Left hindlimb (tissue), 1 donor: ENCODE results near the gene CES3.

Source experiments
- DNase-seq: peaks from one replicate; pipeline ENCODE4 v3.0.0-alpha.2; 2018

CES3 gene

DNA sequence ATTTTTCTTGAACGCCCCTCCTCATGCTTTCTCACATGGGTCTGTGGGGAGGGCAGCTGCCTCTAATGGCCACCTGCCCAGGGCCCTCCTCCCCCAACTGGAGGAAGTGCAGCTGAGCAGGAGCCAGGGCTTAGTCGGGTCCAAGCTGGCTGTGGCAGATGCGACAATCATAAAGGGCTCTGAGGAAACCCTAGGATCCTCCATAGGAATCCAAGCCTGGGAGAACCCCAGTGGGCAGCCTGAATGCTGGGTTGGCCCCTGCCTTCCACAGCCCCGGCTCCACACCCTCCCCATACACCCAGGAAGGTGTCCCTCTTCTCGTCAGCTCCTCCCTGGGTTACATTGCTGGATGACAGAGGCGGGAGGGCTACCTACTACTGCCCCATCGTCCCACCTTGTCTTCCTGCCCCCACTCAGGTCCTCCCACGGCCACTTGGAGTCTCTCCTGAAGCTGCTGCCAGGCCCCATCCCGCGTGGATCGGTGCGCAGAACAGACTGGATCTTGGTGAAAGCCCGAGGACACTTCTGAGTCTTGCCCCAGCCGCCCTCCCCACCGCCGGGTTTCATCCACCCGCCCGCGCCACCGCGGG is 52.3 kb downstream of the CES3 start:
- peak; percentile 74 for DNase-seq

DNA sequence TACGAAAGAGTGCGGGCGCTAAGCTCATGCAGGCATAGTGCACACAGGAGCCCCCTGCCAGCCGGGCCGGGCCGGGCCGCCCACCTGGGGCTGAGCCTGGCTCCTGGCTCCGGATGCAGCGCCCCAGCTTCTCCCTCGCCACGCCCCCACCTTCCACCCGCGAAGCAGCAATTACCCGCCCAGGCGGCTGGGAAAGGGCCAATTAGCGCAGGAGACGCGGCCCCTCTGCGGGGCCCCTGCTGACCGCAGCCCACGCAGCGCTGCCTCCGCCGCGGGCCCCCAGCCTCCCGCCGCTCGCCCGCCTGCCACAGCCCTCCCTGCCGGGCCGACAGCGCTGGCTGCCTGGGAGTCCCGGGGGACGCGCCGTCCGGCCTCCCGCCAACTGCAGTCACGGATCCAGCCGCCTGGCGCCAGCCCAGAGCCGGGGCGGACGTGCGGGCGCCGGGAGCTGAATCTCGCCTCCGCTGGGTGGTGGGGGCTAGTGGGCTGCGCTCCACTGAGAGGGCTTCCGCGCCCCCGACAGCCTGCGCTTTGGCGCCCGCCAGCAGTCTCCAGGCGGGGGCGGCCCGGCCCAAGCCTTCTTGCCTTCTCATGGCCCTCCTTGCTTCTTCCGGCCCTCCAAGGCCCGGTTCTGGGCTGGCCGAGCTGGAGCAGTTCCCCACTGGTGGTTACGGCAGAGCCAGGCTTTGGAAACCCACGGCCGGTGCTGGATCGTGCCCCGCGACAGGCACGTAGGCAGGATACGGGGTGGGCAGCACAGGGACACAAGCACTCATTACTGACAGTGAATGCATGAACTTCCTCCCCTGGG is 53.0 kb downstream of the CES3 start:
- DNase-seq: peak; percentile 92

DNA sequence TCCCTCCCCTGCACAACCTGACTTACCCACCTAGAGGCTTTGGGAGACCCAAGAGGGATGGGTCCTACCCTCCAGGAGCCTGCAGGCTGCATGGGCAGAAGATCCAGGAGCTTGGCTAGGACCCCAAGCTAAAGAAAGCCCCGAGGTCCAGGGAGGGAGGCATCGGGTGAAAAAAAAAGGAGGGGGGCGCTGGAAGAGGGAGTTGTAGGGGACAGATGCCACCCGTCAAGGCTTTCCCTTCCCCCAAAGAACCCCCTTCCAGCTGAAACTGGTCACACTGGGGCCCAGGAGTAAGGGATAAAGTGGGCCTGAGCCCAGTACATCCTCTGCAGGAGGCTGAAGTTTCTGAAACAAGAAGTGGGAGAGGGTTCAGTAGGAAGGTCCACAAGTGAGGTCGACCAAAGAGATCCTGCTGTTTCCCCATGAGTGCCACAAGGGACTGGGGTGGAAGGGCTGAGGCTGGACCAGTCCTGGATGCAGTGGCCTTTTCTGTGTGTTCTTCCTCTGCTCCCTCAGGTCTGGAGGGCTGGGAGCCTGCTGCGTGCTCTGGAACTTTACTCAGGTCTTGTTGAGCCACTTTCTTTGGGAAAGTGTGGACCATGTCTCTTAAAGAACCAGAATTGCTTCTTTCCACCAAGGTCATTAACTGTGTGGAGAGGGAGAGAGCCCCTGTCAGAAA is 53.7 kb downstream of the CES3 start:
- DNase-seq: no peak

DNA sequence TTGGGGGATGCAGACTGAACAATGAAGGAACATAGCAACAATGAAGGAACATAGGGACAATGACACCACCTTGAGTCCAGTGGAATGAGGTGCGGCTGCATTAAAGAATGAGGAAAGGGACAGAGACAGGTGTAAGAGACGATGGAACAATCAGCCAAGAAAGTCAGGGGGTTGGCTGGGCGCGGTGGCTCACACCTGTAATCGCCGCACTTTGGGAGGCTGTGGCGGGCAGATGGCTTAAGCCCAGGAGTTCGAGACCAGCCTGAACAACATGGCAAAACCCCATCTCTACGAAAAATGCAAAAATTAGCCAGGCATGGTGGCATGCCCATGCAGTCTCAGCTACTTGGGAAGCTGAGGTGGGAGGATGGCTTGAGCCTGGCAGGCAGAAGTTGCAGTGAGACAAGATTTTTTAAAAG is 54.3 kb downstream of the CES3 start:
- DNase-seq: no peak

DNA sequence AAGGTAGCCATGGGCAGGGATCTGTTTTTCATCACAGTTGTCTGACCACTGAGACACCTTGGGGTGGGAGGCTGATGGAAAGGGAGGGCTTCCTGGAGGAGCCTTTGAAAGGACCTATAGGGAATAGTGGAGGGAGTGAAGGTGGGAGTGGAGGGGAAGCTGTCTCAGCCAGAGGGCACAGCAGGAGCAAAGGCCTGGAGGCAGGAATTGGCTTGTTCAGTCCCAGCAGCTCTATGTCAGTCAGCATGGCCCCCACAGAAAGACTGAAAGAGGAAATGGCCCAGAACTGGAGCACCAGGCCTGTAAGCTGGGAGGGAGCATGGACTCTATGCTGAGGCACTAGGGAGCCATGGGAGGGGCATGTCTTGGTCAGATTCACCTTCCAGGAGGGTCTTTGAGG is 55.1 kb downstream of the CES3 start:
- no peak for DNase-seq

DNA sequence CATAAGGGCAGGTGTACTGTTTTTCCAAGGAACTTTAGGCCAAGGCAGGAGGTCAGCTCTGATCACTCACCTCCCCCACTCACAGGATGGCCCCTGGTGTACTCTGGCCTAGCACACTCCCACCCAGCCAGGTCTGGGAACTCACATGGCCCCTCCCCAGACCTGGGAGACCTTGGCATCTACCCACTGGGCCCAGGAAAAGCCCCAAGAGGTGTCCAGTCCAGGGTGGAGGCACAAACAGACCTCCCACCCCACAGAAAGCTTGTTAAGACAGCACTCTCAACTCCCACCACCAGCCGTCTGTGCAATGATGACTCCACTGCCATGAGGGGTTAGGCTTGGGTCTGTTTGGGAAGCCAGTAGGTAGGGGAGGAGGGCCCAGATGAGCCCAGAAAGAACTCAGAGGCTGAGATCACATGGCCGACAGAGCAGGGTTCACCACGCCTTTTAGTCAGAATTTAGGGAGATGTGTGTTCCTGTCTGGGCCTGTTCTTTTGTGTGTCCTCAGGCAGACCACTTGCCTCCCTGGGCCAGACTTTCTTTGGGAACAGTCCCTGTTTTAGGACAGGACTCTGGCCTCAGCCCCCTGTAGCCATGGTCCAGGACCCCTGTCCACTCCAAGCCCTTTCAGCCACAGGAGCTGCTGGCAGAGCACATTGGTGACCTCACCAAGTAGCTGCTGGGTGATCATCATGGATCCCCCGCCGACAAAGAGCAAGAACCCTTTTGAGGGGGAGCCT is 55.8 kb downstream of the CES3 start:
- no peak for DNase-seq

DNA sequence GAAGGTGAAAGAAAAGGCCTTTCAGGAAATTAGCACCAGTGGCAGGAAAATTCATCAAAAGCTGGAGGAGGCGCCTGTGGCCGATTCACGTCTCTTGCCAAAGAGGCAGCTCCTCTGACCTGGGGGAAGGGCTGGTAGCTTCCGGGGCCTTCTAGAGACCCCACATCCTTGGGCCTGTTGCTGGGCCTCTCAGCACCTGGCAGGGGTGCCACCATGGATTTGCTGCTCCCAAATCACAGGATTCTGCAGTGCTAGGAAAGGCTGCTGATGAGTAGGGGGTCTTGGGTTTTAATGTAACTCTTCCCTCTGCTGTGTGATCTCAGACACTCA is 56.3 kb downstream of the CES3 start:
- no peak for DNase-seq

DNA sequence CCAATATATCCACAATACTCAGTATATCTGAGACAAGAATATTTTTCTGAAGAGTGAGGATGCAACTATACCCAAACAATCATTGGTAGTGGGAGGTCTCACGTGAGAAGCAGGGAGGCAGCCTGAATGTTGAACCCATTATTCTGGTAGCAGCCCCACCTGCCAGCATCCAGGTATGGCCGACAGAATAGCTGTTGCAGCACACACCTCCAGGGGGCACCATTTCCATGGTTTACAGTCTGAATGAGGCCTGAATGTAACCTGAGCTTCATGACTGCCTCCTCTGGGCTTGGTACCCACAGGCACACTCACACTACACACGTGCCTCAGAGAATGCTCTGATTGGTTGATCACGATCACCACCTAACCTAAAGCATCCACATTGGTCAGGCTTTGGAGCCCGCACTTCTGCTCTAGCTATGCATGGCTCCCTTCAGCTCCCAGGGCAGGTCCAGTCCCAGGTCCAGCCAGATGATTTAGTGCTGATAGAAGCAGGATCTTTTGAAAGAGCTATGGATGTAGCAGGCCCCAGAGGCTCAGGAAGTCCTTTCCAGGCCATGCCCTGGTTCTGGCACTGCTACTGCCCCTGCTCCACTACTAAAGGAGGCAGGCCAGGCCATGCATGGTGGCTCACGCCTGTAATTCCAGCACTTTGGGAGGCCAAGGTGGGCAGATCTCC is 56.9 kb downstream of the CES3 start:
- peak; percentile 76 for DNase-seq

DNA sequence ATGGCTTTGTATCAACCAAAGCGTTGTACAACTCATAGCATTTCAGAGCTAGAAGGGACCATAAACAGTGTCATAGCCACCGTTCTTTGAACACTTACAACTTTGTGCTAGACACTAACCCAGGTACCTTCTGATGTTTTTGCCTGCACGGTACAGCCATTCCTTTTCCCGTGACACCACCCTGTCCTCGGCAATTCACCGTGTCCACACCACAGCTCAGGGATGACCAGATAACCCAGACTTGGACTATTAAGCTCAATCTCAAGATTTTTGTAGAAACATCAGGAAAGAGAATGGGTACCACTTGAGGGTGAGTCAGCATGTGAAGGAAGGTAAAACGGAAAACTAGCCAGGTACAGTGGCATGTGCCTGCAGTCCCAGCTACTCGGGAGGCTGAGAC is 58.1 kb downstream of the CES3 start:
- DNase-seq: no peak

DNA sequence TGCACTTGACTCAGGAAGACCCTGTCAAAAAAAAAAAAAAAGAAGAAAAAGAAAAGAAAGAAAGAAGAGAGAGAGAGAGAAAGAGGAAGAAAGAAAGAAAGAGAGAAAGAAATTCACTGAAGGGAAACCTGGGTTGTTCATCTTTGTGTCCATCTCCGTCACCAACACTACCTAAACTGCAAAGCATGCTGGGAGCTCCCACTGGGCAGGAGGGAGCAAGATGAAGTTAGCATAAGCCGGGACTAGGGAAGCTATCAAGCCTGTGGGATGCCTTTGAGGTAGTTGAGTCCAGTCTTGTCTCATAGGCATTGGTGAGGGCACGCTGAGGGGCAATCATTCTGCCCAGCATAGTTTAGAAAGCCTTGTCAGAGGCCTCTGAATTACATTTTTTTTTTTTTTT is 60.3 kb downstream of the CES3 start:
- no peak for DNase-seq

DNA sequence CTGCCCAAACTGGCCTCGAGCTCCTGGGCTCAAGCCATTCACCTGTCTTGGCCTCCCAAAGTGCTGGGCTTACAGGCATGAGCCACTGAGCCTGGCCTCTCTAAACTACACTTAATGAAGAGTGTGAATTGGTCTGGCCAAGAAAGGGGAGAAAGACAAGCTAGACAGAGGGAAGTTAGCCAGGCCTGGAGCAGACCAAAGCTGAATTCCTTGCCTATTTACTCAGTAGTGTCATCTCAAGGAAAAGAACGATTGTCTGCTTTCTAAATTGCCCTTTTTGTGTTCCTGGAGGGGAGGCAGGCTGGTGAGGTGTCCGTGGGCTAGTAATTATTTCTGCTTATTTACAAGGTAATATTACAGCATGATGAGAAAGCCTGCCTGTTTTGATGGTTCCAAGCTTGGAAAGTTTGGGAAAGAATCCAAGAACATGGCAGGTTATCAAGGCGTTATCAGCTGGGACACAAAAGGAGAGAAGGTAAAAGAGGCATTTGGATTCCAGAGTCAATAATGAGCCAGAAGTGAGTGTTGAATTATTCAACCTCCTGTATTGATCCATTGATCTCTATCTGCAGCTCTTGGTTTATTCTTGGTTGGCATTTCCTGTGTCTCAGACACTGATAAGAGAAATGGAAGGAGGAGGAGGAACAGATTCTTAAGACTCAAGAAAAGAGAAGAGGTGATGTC is 61.6 kb downstream of the CES3 start:
- no peak for DNase-seq

DNA sequence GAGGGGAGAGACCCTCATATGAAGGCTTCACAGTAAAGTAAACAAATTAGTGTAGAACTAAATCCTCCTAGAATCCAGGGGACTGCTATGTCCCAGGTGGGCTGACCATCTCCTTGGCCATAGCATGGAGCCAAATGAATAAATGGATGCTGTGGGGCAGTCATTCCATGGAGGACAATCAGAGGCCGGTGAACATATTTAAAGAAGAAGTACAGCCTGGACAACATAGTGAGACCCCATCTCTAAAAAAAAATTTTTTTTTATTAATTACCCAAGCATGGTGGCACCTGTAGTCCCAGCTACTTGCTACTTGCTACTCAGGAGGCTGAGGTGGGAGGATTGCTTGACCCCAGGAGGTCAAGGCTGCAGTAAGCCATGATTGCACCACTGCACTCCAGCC is 62.6 kb downstream of the CES3 start:
- no peak for DNase-seq
